DMS114 treated with DMSO at 0.1 percent for 48 hours (cell line): ENCODE data around the gene ABLIM3.

Experiments used
- DNase-seq: peaks from one replicate; lab custom pipeline; 2025; ENCODE audit not compliant: unreplicated experiment; lab: John Stamatoyannopoulos, UW

ABLIM3 gene

DNA sequence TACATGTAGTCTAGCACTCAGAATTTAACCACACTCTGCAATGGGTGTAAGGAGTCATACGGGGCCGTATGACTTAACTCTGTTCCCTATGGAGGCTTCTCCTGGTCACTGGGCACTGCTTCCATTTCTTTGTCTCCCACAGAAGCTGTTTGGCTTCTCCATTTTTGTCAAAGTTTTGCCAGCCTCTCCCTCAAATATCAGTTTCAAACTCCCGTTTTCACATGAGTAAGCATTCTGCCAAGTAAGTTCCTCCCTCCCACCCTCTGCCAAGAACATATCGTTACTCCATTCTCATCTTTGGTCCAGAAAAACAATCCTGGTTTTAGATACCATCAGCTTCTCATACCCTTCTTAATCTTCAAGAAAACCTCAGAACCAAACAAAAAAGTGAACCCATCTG lies 136.5 kb downstream of the ABLIM3 start:
- no peak for DNase-seq

DNA sequence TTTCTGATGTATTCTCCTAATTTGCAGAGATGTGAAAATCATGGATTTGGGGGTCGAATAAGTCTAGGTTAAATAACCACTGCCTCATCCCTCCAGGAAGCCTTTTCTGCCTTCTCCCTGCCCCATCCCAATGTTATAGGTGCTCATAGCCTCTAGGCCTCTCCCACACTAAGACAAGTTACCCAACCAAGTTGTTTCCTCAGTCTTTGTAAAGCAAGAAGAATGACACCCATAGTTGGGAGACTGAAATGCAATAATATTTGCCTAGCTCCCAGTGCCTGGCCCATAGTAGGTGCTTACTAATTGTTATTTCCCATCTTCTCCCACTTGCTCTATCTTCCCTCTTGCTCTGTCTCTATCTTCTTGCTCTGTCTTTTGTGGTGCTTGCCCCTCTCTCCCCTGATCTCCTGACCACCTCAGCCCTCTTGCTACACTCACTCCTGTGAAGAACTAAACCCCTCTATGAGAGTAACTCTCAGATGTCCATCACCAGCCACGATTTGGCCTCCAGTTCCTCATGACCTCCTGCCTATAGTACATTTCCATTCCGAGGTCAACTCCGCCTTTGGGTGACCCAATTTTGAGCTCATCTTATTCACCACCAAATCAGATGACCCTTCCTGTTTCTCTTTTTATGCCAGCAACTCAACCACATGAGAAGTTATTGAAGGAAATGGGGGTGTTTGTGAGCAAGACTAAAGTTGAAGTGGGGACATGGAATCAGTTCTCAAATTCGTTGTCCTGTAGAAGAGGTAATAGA lies 137.3 kb downstream of the ABLIM3 start:
- DNase-seq, result no peak

DNA sequence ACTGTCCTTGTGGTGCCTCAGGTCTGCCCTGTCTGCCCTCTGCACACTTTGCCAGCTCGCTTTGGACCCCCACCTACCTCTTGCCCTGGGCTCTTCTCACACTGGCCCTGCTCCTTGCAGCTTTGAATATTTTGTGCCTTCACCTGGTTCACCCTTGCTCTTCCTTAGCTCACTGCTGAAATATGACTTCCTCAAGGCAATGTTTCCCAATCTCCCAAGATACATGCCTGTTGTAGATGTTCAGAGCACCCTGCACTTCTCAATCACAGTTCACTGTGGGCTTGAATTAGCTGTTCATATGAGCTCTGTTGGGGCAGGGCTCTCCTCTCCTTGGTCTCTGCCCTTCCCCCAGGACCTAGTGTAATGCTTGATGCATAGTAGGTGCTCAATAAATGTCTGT lies 138.4 kb downstream of the ABLIM3 start:
- no peak for DNase-seq

DNA sequence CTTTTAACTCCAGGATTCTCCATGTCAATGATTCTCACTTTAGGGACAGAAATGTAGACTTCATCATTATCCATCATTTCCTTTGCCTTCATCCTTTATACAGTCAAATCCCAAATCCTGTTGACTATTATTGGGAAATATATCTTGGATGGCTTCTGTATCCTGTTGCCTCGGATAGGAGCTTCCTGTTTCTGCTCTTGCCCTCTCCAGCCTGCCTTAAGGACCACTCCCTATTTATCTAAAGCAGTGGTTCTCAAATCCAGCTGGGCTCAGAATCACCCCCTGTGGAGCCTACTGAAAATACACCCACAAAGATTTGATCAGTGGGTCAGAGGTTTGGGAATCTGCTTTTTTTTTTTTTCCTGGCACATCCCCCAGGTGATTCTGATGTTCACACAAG lies 138.8 kb downstream of the ABLIM3 start:
- no peak for DNase-seq

GRCh38 chr5:149280802-149281201 lies 139.5 kb downstream of the ABLIM3 start:
- no peak for DNase-seq

GRCh38 chr5:149282027-149282965 lies 141.0 kb downstream of the ABLIM3 start:
- no peak for DNase-seq

GRCh38 chr5:149282966-149283332 lies 141.7 kb downstream of the ABLIM3 start:
- no peak for DNase-seq

DNA sequence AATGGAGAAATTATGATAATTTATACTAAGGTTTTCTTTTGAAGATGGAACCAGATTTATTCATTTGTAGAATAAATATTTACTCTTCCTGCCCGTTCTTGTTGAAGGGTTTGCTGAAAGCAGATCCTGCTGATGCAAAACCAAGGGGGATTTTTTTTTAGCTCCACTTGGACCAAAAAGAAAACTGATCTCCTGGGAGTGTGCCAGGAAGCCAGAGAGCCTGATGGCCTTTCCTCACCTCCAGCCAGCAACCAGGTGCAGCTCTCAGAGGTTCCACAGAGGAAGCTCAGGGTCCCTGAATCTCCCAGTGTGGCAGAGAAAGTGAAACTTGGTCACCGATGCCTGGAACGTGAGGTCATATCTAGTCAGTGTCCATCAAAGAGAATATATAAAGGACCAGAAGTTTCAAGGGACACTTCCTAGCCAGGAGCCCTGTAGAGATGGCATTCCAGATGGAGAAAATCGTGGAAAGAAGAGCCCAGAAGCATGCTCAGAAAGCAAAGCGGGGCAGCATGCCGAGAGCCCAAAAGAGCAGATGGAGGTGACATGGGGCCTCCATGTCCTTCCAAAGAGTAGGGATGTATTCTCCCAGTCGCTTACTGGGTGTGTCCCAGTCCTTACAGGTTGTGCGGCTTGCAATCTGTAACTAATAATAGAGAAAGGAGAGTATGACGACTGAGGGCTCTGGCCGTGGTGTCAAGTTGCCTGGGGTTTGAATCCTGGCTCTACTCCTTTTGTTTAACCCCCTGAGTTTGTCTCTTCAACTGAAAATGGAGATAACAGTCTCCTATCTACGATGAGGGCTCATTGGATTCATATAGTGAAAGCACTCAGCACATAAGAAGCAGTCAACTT lies 142.6 kb downstream of the ABLIM3 start:
- DNase-seq, result no peak

GRCh38 chr5:149284501-149284900 lies 143.2 kb downstream of the ABLIM3 start:
- DNase-seq, result no peak

DNA sequence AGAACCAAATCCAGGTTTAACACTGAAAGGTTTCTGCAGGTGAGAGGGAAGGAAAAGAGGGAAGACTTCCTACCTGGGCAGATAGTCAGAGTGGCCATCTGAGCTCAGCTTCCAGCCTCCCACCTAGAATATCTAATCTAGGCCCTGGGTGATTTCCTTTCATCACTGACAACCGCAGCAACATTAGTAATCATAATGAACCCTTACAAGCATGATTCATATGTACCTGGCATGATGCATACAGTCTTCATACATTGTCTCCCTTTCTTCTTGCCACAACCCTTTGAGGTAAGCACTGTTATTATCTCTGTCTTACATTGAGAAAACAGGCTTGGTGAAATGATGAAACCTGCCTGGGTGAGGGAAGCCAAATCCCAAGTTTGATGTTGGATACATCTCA lies 143.9 kb downstream of the ABLIM3 start:
- no peak for DNase-seq

DNA sequence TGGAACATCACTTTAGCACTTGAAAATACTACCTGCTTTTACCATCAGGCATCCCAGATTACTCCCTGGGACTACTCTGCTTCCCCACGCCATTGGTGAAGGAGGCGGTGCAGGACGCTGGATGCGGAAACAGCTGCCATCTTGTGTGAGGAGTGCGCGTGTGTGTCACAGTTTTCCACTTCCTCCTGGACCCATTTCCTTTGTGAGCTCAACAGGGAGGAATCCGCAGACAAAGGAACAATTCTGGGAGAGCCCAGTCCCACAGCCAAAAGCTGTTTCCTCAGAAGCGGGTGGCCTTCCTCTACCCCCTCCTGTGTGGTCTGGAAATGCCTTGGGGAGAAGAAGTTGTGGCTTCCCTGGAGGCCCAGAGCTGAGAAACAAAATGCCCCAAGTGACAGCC lies 147.1 kb downstream of the ABLIM3 start:
- no peak for DNase-seq

DNA sequence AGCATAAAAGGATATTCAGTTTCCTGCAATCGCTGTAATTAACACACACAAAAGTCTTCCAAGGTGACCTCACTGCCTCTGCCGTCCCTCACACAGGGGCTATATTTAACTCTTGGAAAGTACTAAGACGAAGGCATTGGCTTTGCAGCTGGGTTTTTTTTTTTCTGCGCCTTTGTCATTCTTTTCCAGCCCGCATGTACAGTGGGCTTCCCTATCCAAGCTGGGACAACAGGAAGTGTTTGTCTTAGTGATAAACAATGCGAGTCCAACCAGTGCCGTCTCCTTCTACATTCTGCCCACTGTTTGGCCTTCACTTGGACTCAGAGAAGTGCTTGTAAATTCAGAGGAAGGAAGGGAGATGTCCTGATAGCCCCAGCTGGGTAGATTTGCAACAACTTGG lies 148.0 kb downstream of the ABLIM3 start:
- DNase-seq, result no peak

DNA sequence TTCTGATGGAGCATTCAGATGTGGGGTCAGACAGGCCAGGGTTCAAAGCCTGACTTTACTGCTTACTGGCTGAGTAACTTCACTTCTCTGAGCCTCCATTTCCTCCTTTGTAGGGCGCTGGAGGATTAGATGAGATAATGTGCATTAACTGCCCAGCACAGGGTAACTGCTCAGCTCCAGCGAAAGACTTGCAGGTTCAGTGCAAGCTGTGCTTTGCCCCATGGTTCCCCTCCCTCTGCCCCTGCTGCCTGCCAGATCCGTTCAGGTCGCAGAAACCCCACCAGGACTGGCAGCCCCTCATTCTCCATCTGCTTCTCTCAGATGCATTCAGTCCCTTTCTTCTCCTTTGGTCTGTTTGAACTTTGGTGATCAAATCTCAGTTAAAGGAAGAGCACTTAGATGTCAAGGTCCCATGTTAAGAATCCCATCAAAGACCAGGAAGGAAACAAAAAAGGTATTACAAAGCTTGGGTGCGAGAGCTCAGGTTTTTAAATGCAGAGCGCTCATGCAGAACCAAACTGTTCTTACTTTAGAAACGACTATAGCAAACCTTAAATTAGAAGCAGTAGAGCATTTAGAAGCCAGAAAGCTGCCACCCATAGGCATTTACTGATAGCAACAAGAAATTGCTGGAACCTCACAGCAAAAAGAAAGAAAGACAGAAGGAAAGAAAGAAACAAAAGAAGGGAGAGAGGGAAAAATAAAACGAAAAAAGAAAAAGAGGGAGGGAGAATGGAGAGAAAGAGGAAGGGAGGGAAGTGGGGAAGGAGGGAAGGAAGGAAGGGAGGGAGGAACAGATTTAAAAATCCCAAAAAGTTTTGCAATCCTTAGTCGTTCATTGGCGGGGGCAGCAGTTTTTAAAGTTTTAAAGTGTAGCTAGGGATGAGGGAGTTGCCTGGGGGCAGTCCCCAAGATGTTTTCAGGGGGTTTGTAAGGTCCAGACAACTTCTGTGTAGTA lies 153.9 kb downstream of the ABLIM3 start:
- DNase-seq, result no peak

- DNase-seq, result no peak
Measured at GRCh38 chr5:149297340-149298025, 156.2 kb downstream of the ABLIM3 start.

DNA sequence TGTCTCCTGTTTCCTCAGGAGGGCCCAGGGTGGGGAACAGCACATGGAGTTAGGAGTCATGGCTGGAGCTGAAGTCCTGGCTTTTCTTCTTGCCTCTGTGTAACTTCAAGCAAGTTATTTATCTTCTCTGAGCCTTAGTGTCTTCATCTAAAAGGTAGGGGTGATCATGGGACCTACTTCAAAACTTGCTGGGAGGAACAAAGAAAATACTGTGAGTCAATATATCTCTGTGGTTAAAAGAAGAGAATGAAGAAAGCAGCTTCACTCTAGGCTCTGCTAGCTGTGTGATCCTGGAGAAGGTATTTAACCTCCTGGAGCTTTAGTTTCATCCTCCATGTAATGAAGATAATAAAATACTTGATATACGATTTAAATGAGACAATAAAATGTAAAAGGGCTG lies 156.9 kb downstream of the ABLIM3 start:
- no peak for DNase-seq

- DNase-seq, result no peak
Measured at GRCh38 chr5:149298842-149299404, 157.6 kb downstream of the ABLIM3 start.

- no peak for DNase-seq
Measured at GRCh38 chr5:149299451-149300054, 158.3 kb downstream of the ABLIM3 start.

DNA sequence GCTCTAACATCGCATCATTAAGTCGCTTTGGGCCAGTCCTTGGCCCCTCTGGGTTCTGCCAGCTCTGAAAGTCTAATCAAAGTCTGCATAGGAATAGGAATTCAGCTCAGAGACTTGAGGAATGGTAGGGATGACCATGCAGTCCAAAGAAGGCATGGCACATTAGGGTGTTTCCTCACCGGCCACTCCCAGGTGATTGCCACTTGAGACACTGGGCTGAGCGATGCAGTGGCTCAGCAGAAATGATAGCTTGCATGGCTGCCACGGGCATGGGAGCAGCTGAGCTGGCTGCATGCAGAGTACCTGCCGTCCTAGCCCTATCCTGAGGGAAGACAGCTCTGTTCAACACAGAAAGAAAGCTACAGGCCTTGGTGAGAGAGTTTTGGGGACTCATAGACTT lies 159.1 kb downstream of the ABLIM3 start:
- DNase-seq, result no peak
